Anterior cingulate cortex (tissue), 58 donors: ENCODE results near the gene ZNF595.
"Not testable (repeated sequence)": the region's sequence is repeated elsewhere in the genome, so short reads cannot be mapped to it uniquely, and the experiment has no call there.

ENCODE experiments used
- DNase-seq, 58 donors: peaks; one replicate each; lab custom pipeline; 2025; lab: John Stamatoyannopoulos, UW

ZNF595 gene

GRCh38 chr4:52804-53479 lies at the start of gene ZNF595:
ZNF595 (plus strand) TSS chr4:53321; CDS start chr4:53489, 168 bp downstream.
- not testable (repeated sequence) for DNase-seq

GRCh38 chr4:9937-10870 lies 42.9 kb upstream of the ZNF595 start:
- not testable (repeated sequence) for DNase-seq

GRCh38 chr4:11095-11815 lies 41.9 kb upstream of the ZNF595 start:
- DNase-seq = not testable (repeated sequence)

- not testable (repeated sequence) for DNase-seq
These were observed 41.2 kb upstream of the ZNF595 start for GRCh38 chr4:11816-12417.

GRCh38 chr4:18128-18527 lies 35.0 kb upstream of the ZNF595 start:
- DNase-seq = not testable (repeated sequence)

- not testable (repeated sequence) for DNase-seq
These were observed 34.5 kb upstream of the ZNF595 start for GRCh38 chr4:18589-18988.

GRCh38 chr4:22882-23281 lies 30.2 kb upstream of the ZNF595 start:
- not testable (repeated sequence) for DNase-seq

GRCh38 chr4:24359-24758 lies 28.8 kb upstream of the ZNF595 start:
- not testable (repeated sequence) for DNase-seq

- not testable (repeated sequence) for DNase-seq
These were observed 25.6 kb upstream of the ZNF595 start for GRCh38 chr4:27501-27900.

- DNase-seq = not testable (repeated sequence)
These were observed 24.2 kb upstream of the ZNF595 start for GRCh38 chr4:28767-29542.

- DNase-seq = not testable (repeated sequence)
These were observed 19.8 kb upstream of the ZNF595 start for GRCh38 chr4:33314-33713.

- DNase-seq = not testable (repeated sequence)
These were observed 16.3 kb upstream of the ZNF595 start for GRCh38 chr4:36559-37415.

GRCh38 chr4:38202-38601 lies 14.9 kb upstream of the ZNF595 start:
- not testable (repeated sequence) for DNase-seq

- not testable (repeated sequence) for DNase-seq
These were observed 9.7 kb upstream of the ZNF595 start for GRCh38 chr4:43375-43774.

GRCh38 chr4:51253-51652 lies 1.9 kb upstream of the ZNF595 start:
- not testable (repeated sequence) for DNase-seq

- not testable (repeated sequence) for DNase-seq
These were observed 1.4 kb upstream of the ZNF595 start for GRCh38 chr4:51655-52277.

- not testable (repeated sequence) for DNase-seq
These were observed 400 bp downstream of the ZNF595 start for GRCh38 chr4:53521-53920.

- not testable (repeated sequence) for DNase-seq
These were observed 11.6 kb downstream of the ZNF595 start for GRCh38 chr4:64733-65132.
